Measurements from ENCODE around the gene RTN3. TPM values are rescaled to one million over a fixed set of nuclear protein-coding genes. Genes with fewer than 3 reads are reported as not detected.
"Not testable (repeated sequence)": the region's sequence is repeated elsewhere in the genome, so short reads cannot be mapped to it uniquely, and the experiment has no call there.

RTN3 gene
- total RNA-seq, 1 experiment from 2014 or later = 107 TPM

GRCh38 chr11:63672936-63673539 lies 8.3 kb upstream of the RTN3 start:
- peaks cover 5% of the 10 kb centered on the region for H3K36me3 ChIP-seq
- no peaks in the 10 kb centered on the region for H3K9me3 ChIP-seq
- H3K27me3 ChIP-seq = no peaks in the 10 kb centered on the region
- DNase-seq = no peak
- no peak overlapping the region for H3K4me3 ChIP-seq

- no peak for DNase-seq
- Histone ChIP-seq H3K4me3 (no peak overlapping the region), H3K36me3 (peaks cover 5% of the 10 kb centered on the region), H3K9me3 (no peaks in the 10 kb centered on the region), H3K27me3 (no peaks in the 10 kb centered on the region)
Observed at GRCh38 chr11:63673579-63673978, 7.7 kb upstream of the RTN3 start.

DNA sequence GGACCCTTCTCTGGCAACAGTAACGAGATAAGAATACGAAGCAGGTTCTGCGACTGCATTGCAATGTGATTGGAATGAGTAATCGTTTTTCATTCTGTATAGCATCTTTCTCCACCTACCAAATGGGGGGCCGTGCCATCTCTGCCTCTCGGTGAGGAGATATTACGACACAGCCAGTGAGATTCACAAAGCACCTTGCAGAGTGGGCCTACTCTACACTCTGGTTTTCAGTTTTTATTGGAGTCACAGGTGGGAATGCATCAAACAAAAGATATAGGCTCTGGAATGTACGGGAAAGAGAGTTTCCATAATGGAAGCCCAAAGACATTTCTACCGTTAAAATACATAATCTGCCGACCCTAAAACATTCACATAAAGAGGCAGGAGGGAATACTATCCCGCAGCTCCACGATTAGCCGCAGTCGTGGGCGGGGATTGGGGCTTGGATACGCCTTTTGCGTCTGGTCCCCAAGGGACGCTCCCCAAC lies 423 bp upstream of the RTN3 start:
- Histone ChIP-seq H3K36me3 (peaks cover 11% of the 10 kb centered on the region), H3K27me3 (no peaks in the 10 kb centered on the region), H3K9me3 (no peaks in the 10 kb centered on the region), H3K4me3 (peak overlapping the region; percentile 98)
- no peak for DNase-seq

GRCh38 chr11:63682066-63683021 lies 1.0 kb downstream of the RTN3 start:
- DNase-seq = peak; percentile 21

GRCh38 chr11:63683133-63683991 lies 2.1 kb downstream of the RTN3 start:
- H3K9me3 ChIP-seq = no peaks in the 10 kb centered on the region
- H3K27me3 ChIP-seq = no peaks in the 10 kb centered on the region
- H3K36me3 ChIP-seq = peaks cover 11% of the 10 kb centered on the region
- H3K4me3 ChIP-seq = peak overlapping the region; percentile 98
- no peak for DNase-seq

More at GRCh38 chr11:63682066-63683021, 1.0 kb downstream of the RTN3 start:
- Histone ChIP-seq H3K9me3 (no peaks in the 10 kb centered on the region), H3K36me3 (peaks cover 11% of the 10 kb centered on the region), H3K4me3 (peak overlapping the region; percentile 98), H3K27me3 (no peaks in the 10 kb centered on the region)

GRCh38 chr11:63685158-63685721 lies 3.9 kb downstream of the RTN3 start:
- DNase-seq, H3K9me3 ChIP-seq, H3K27me3 ChIP-seq, H3K4me3 ChIP-seq: not testable (repeated sequence)
- peaks cover 15% of the 10 kb centered on the region for H3K36me3 ChIP-seq

DNA sequence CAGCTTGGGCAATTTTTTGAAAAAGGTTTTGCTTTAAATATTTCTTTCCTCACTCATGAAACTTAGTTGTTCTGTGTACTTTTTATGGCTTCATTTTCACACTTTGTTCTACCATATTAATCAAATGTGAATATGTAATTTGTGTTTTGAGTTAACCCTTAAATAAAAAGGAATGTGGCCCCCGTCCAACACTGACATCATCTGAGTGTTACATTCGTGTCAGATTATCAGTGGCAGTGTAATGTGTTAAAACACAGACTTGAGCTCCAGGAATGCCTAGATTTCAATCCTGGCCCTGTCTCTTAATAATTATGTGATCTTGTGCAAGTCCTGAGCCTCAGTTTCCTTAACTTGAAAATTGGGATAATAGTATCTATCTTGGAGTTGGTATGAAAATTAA lies 5.6 kb downstream of the RTN3 start:
- Histone ChIP-seq H3K36me3 (peaks cover 17% of the 10 kb centered on the region), H3K4me3 (no peak overlapping the region), H3K9me3 (no peaks in the 10 kb centered on the region), H3K27me3 (no peaks in the 10 kb centered on the region)
- DNase-seq = peak; percentile 23

DNA sequence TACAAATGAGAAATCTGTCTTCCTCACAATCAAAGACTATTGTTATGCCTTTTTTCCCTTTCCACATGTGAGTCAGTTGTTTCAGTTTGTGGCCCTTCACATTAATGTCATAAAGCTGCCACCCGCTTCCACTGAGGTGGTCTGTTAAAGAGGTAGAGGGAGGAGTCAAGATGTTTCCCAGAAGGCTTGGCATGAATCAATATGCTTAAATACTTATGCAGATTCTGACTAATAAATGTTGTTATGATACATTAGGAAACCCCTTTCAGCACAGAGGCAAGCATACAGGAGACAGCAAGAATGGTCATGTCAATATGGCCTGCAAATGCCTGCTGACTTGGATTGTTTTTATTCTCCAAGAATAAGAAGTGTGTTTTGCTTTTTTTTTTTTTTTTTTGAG lies 6.5 kb downstream of the RTN3 start:
- H3K27me3 ChIP-seq = no peaks in the 10 kb centered on the region
- H3K4me3 ChIP-seq = no peak overlapping the region
- no peaks in the 10 kb centered on the region for H3K9me3 ChIP-seq
- peaks cover 17% of the 10 kb centered on the region for H3K36me3 ChIP-seq
- DNase-seq = no peak

DNA sequence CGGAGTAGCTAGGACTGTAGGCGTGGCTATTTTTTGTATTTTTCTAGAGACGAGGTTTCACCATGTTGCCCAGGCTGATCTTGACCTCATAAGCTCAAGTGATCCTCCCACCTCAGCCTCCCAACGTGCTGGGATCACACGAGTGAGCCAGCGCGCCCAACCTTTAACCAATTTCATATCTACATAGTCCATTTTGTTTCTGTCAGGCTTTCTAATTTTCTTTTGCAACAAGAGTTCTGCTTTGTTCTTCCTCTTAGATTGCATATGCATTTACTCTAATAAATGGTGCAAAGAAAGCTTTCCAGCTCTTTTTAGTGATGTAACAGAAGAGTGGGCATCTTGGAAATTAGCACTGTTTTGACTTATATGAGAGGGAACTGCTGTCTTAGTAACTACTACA lies 13.3 kb downstream of the RTN3 start:
- DNase-seq = no peak
- no peak overlapping the region for H3K4me3 ChIP-seq
- H3K27me3 ChIP-seq = no peaks in the 10 kb centered on the region
- H3K9me3 ChIP-seq = no peaks in the 10 kb centered on the region
- peaks cover 6% of the 10 kb centered on the region; the same call in 1 of the 2 replicates for H3K36me3 ChIP-seq

DNA sequence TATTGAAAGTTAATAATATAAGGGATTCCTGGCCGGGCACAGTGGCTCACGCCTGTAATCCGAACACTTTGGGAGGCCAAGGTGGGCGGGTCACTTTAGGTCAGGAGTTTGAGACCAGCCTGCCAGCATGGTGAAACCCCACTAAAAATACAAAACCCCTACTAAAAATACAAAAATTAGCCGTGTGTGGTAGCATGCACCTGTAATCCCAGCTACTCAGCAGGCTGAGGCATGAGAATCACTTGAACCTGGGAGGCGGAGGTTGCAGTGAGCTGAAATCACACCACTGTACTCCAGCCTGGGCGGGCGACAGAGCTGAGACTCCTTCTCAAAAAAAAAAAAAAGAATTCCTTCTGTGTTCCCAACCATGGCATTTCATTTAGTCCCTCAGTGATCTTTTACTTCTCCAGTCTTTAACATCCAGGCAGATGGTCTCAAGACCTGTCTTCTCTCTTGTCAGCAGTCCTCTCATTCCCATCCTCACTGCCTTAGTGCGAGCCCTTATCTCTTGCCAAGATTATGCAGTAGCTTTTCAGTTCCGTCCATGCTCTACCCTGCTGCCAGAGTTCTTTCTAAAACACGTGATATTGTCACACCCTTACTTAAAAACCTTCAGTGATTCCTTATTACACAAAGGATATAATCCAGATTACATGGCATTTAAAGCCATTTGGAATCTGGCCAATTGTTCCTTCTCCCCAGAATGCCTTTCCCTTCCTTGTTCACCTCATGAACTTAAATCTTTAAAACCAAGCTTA lies 17.9 kb downstream of the RTN3 start:
- Histone ChIP-seq H3K4me3 (no peak overlapping the region), H3K36me3 (peaks cover 3% of the 10 kb centered on the region; the same call in 1 of the 2 replicates), H3K27me3 (no peaks in the 10 kb centered on the region), H3K9me3 (no peaks in the 10 kb centered on the region)
- DNase-seq = no peak

GRCh38 chr11:63699896-63700295 lies 18.6 kb downstream of the RTN3 start:
- Histone ChIP-seq H3K9me3 (no peaks in the 10 kb centered on the region), H3K36me3 (peaks cover 3% of the 10 kb centered on the region; the same call in 1 of the 2 replicates), H3K27me3 (no peaks in the 10 kb centered on the region), H3K4me3 (no peak overlapping the region)
- no peak for DNase-seq

DNA sequence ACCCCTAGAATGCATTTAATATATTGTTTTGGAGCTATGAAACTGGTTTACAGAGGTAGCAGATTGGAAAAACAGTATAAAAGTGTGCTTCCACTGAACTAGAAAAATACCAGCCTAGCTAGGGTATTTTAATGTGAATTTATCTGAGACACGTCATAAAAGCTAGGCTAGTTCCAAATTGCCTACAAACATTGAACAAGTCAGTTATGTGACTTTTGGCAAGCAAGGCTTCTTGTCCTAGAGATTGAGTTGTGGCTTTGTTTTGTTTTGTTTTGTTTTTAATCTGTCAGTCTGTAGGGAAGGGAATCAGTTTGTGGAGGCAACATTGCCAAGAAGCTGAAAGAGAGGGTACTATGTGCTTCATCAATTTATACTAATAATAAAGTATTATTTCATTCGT lies 24.2 kb downstream of the RTN3 start:
- Histone ChIP-seq H3K27me3 (no peaks in the 10 kb centered on the region), H3K4me3 (no peak overlapping the region), H3K36me3 (0 out of 2 replicates have a peak, but pooled peaks cover 3% of the 10 kb centered on the region), H3K9me3 (no peaks in the 10 kb centered on the region)
- DNase-seq = no peak

GRCh38 chr11:63708764-63709163 lies 27.5 kb downstream of the RTN3 start:
- no peak for DNase-seq
- Histone ChIP-seq H3K27me3 (no peaks in the 10 kb centered on the region), H3K9me3 (no peaks in the 10 kb centered on the region), H3K36me3 (peaks cover 2% of the 10 kb centered on the region; the same call in 1 of the 2 replicates), H3K4me3 (no peak overlapping the region)

DNA sequence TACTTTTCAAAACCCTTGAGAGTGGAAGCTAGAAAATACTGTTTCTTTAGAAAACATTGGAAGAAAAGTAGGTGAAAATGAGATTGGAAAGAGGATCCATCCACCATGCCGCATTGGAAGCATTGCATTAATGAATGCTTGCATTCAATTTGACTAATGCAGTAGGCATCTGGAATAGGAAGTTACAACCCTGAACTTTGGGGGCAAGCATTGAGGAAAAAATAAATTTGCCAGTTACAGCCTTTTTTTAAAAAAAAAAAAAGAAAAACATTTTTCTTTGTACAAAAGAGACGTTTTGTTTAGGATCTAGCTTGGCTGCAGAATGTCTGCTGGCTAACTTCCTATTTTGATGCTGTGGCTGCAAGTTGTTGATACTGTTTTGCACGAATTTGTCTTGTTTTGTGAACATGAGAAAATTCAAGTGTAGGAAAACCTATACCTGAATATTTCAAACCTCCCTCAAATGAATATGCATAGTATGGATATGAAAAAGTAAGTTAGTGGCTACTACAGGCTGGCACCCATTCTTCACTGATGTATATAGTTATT lies 28.1 kb downstream of the RTN3 start:
- H3K27me3 ChIP-seq = no peaks in the 10 kb centered on the region
- H3K9me3 ChIP-seq = no peaks in the 10 kb centered on the region
- peaks cover 2% of the 10 kb centered on the region; the same call in 1 of the 2 replicates for H3K36me3 ChIP-seq
- H3K4me3 ChIP-seq = no peak overlapping the region
- no peak for DNase-seq

DNA sequence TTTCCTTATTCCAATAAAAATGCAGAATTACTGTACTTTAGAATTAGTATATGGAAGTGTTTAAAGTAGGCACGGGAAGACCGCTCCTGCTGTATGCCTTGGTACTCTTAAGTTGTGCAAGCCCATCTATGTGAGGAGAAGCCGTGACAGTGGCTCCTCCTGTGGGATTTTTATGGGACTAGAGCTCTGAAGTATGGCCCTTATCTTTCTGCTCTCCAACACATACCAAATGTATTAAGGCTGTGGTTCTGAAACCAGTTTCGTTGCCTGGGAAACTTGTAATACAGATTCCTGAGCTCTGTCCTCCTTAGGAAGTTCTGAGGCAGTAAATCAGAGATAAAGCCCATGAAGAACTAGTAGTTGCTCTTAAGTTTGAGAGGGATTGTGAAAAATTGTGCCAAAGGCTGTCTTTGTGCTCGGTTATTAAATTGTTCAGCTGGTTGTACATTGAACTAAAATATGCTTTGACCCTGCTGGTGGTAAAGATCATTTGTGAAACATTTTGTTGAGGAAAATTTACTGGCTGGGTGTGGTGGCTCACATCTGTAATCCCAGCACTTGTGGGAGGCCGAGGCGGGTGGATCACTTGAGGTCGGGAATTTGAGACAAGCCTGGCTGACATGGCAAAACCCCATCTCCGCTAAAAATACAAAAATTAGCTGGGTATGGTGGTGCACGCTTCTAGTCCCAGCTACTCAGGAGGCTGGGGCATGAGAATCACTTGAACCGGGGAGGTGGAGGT lies 29.3 kb downstream of the RTN3 start:
- peaks cover 7% of the 10 kb centered on the region for H3K36me3 ChIP-seq
- DNase-seq = no peak
- H3K4me3 ChIP-seq = no peak overlapping the region
- no peaks in the 10 kb centered on the region for H3K9me3 ChIP-seq
- no peaks in the 10 kb centered on the region for H3K27me3 ChIP-seq

Measured in MG63 (cell line).